ENCODE data around the gene MKX.

DNA sequence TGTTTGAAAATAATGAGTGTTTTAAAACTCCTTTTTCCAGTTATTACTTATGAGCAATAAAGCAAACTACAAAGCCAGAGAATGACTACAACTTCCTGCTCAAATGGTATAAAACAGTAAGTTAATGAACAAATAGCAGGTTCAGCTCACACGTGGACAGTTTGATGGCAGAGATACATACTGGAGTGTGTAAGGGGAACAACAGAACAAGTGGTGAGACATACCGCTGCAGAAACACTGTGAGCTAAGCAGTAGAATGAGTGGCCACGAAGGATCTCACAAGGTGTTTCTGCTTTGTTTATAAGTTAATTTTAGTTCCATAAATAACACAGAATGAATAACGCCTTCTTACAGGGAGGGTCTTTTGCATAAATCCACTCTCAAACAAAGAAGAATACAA, 3.0 kb upstream of the MKX start:
- TF ChIP-seq EP300 (IDR thresholded peaks at IDR 0.05): no peak
- TF ChIP-seq, protein P1, sequence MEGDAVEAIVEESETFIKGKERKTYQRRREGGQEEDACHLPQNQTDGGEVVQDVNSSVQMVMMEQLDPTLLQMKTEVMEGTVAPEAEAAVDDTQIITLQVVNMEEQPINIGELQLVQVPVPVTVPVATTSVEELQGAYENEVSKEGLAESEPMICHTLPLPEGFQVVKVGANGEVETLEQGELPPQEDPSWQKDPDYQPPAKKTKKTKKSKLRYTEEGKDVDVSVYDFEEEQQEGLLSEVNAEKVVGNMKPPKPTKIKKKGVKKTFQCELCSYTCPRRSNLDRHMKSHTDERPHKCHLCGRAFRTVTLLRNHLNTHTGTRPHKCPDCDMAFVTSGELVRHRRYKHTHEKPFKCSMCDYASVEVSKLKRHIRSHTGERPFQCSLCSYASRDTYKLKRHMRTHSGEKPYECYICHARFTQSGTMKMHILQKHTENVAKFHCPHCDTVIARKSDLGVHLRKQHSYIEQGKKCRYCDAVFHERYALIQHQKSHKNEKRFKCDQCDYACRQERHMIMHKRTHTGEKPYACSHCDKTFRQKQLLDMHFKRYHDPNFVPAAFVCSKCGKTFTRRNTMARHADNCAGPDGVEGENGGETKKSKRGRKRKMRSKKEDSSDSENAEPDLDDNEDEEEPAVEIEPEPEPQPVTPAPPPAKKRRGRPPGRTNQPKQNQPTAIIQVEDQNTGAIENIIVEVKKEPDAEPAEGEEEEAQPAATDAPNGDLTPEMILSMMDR (IDR thresholded peaks at IDR 0.05): no peak
- TF ChIP-seq RCOR1 (IDR thresholded peaks at IDR 0.05; ENCODE audit: low read depth, low read length): no peak
- no peak for TF ChIP-seq JUN (IDR thresholded peaks at IDR 0.05)
- TF ChIP-seq PBX3 (IDR thresholded peaks at IDR 0.05): no peak
